Thymus (tissue), 11 donors: Measurements from ENCODE around the gene PRDM16. TPM values are rescaled to one million over a fixed set of nuclear protein-coding genes. Genes with fewer than 3 reads are reported as not detected.

Experiments
- DNase-seq, 9 donors: peaks; one replicate each; pipeline ENCODE4 v3.0.0-alpha.2; 2013; ENCODE audit warnings: low spot score in 9 of 9, low read depth in 6 of 9, missing footprints in 1 of 9
- H3K27ac ChIP-seq, 2 donors: one replicate each; pipeline ENCODE4 v1.5.1; 2013; ENCODE audit warnings: control low read depth in 1 of 2, low read depth in 1 of 2, low read length in 1 of 2, mild to moderate bottlenecking in 1 of 2, moderate library complexity in 1 of 2
- H3K27me3 ChIP-seq, 2 donors: one replicate each; pipeline ENCODE4 v1.5.1; 2013; ENCODE audit warnings: low read length in 1 of 2; ENCODE audit not compliant: control insufficient read depth in 2 of 2, insufficient read depth in 1 of 2
- H3K36me3 ChIP-seq, 2 donors: one replicate each; pipeline ENCODE4 v1.5.1; 2013; ENCODE audit warnings: low read length in 1 of 2, mild to moderate bottlenecking in 1 of 2, moderate library complexity in 1 of 2; ENCODE audit not compliant: control insufficient read depth in 2 of 2, insufficient read depth in 2 of 2
- H3K4me1 ChIP-seq, 2 donors: one replicate each; pipeline ENCODE4 v1.5.1; 2013; ENCODE audit warnings: low read length in 2 of 2; ENCODE audit not compliant: control insufficient read depth in 2 of 2, insufficient read depth in 2 of 2
- H3K4me3 ChIP-seq, 2 donors: one replicate each; pipeline ENCODE4 v1.5.1; 2013; ENCODE audit warnings: low read length in 2 of 2, control low read depth in 1 of 2, mild to moderate bottlenecking in 1 of 2
- H3K9me3 ChIP-seq, 2 donors: one replicate each; pipeline ENCODE4 v1.5.1; 2013; ENCODE audit warnings: low read length in 1 of 2, mild to moderate bottlenecking in 1 of 2; ENCODE audit not compliant: control insufficient read depth in 2 of 2, insufficient read depth in 1 of 2
- WGBS: extraction: QIAGEN DNeasy Blood & Tissue Kit; methylation state at CpG from one replicate; pipeline ENCODE4 v1.1.7; 2013; 5-methylcytosine and 5-hydroxymethylcytosine counted together
- polyA plus RNA-seq: library from polyadenylated mRNA; stranded (reverse); fragments of 200-250 nt; gene quantifications from one replicate; pipeline ENCODE4 v1.2.3, GENCODE V29; 2013
- total RNA-seq: library from RNA; stranded (reverse); fragments of 120-200 nt; gene quantifications from one replicate; pipeline ENCODE4 v1.2.4, GENCODE V29; 2013
- donor health status: healthy.

Gene PRDM16
- total and polyA plus RNA-seq, 2 donors: 0.09 to 0.55 TPM

DNA sequence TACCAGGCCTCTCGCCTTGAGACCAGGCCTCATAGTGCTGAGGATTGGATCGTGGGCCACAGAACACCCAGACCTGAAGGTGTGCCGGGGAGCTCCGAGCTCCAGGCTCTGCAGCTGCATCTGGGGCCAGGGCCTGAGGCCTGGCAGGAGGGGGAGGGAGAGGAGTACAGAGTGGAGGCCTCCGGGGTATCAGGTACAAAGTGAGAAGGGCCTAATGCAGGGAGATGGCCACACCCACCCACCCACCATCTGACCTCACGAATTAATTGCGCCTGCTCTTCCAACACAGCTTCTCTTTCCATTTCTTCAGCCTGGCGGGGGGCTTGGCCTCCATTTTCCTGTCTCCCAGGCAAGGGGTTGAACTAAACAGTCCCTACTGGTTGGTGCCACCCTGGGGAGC, 286.1 kb downstream of the PRDM16 start:
- WGBS: 95% methylated on average over 8 of the region's 8 CpGs
- Histone ChIP-seq H3K4me3 (no peak overlapping the region), H3K4me1 (no peaks in the 10 kb centered on the region), H3K27me3 (peaks cover 0 to 6% of the 10 kb centered on the region in 2 donors), H3K9me3 (no peaks in the 10 kb centered on the region), H3K36me3 (no peaks in the 10 kb centered on the region), H3K27ac (no peak overlapping the region)
- DNase-seq: no peak

DNA sequence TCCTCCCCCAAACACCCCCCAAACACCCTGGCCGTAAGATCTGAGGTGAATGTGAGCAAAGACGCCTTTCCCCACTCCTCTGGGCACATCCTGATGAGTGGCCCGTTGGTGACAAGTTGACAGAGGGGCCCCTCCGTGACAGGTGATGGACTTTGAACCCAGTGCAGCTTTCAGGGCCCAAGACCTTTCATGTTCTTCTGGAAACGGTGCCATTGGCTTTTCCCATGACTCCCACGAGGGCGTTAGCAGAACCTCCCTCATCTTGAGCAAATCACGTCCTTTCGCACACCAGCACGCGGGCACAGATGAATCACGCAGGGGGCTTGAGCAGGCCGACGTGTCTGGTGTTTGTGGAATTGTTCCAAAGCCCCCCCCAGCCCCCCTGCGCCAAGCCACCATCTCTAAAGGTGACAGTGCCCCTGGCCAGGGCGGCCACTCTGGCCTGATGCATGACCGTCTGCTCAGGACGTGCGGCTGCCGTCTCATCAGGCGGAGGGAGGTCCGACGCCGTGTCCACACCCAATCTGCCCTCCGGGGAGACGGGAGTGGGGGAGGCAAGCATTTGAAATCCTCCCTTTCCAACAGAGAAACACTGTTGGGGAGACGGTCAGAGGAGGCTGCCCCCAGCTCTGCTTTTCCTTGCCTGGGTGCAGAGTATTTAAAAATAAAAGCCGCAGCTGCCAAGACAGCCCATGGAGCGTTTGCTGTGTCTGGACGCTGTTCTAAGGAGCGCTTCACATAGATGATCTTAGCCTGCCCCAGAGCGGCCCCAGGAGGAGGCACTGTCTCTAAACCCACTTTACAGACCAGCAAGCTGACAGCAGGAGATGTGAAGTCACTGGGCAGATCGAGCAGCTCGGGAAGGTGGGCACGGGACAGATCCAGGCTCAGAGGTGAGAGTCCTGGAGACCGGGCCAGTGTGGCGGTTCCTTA, 287.2 kb downstream of the PRDM16 start:
- 93% methylated on average over 37 of the region's 37 CpGs for WGBS
- Histone ChIP-seq H3K4me3 (no peak overlapping the region), H3K36me3 (no peaks in the 10 kb centered on the region), H3K27me3 (peaks cover 0 to 2% of the 10 kb centered on the region in 2 donors), H3K27ac (no peak overlapping the region), H3K9me3 (no peaks in the 10 kb centered on the region), H3K4me1 (no peaks in the 10 kb centered on the region)
- no peak for DNase-seq

DNA sequence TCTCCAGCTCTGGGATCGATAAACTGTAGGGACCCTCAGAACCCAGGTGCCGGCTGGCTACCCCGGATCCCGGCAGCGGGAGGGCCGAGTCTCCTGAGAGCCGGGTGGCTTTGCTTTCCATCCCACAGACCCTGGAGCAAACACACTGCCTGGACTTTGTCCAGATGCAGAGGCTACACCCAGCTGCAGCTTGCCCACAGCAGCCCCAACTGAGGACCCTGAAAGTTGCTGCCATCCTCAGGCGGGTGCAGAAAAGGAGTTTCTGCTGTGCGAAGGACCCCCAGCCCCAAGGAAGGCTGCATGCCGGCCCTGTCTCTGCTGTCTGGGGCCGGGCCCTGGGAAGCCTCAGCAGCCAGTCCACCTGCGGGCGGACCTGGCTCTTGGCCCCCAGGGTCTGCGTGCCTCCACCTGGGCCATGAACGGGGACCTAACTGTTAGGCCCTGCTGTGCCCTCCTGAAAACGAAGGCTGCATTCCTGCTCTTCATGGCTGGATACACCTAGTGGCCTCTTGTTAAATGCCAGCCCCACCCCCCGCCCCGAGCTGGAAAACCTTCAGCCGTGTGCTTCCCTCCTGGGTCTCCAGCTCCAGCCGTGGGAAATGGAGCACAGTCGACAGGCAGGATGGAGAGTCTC, 287.9 kb downstream of the PRDM16 start:
- WGBS: 91% methylated on average over 21 of the region's 21 CpGs
- peaks cover 0 to 2% of the 10 kb centered on the region in 2 donors for H3K27me3 ChIP-seq
- no peak overlapping the region for H3K4me3 ChIP-seq
- H3K4me1 ChIP-seq: no peaks in the 10 kb centered on the region
- DNase-seq: no peak
- no peaks in the 10 kb centered on the region for H3K36me3 ChIP-seq
- H3K9me3 ChIP-seq: no peaks in the 10 kb centered on the region
- H3K27ac ChIP-seq: no peak overlapping the region

DNA sequence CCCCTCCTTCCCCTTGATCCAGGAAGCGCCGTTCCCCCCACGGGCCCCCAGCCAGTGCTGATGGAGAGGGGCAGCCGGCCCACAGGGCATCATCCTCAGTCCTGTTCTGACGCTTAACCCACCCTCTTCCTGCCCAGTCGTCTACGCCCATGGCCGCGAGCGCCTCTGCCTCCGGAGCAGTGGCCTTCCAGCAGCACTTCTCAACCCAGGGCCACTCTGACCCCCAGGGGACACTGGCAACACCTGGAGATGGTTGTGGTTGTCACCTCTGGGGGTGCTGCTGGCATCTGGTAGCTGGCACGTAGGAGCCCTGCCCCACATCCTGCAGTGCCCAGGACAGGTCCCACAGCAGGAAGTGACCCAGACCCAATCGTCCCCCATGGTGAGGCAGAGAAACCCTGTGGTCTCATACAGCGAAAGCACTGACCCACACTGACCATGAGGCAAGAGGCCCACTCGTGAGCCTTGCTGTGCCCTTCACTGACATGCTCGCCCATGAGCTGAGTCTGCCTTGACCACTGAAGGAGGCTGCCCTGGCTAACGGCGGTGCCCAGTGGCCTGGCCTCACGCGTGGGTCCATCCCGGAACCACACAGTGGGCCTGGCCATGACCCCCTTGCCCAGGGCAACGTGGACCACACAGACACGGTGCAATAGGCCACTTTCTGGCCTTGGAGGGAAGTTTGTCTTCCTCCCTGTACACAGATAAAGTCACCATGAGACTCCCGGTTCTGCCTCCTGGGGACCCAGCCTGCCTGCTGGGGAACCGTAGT, 288.7 kb downstream of the PRDM16 start:
- Histone ChIP-seq H3K4me3 (no peak overlapping the region), H3K27me3 (peaks cover 0 to 2% of the 10 kb centered on the region in 2 donors), H3K4me1 (no peaks in the 10 kb centered on the region), H3K27ac (no peak overlapping the region), H3K36me3 (no peaks in the 10 kb centered on the region), H3K9me3 (no peaks in the 10 kb centered on the region)
- 83% methylated on average over 25 of the region's 25 CpGs for WGBS
- DNase-seq: no peak

DNA sequence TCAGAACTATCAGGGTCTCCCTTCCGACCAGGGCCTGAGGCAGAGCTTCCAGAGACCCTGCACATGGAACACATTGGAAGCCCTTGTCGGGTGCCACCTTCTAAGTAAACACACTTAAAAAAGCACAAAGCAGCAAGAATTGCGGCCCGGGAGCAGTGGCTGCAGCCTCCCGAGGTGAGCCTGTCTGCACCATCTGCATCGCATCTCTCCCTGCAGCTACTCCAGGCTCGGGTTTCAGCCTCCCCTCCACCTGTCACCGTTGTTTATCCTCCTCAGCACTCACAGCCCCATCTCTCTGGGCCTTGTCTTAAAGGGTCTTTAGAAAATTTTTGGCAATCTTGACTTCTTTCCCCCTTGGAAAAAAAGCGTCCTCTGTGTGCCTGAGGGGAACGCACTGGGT, 290.3 kb downstream of the PRDM16 start:
- Histone ChIP-seq H3K27ac (no peak overlapping the region), H3K4me1 (no peaks in the 10 kb centered on the region)
- 89% methylated on average over 10 of the region's 10 CpGs for WGBS

DNA sequence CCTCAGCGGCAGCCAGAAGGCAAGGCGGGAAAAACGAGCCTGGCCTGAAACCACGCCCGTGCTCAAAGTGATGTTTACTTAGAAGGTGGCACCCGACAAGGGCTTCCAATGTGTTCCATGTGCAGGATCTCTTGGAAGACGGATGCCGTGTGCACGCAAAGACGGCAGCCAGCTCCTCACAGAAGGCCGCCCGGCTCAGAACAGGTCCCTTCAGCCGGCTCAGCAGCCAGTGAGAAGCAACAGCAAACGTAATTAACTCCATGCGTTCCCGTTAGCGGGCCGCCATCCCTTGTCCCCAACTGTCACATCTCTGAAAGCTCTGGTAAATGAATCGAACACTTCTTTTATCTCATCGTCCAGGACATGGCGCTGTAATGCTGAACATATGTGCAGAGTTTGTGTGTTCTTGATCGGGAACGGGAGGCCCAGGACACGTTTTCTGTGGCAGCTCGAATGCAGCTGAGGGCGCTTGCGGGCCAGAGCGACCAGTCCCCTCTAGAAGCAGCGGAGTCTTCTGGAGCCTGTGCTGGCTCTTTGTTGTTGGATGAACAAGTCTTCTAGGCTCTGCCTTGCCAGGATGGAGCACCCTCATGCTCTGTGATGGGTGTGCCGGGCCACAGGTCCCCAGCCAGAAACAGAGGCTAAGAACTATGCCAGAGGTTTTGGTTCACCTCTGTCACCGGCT, 290.9 kb downstream of the PRDM16 start:
- DNase-seq: no peak
- 95% methylated on average over 31 of the region's 31 CpGs for WGBS
- Histone ChIP-seq H3K9me3 (no peaks in the 10 kb centered on the region), H3K4me3 (no peak overlapping the region), H3K36me3 (no peaks in the 10 kb centered on the region), H3K4me1 (peaks cover 0 to 2% of the 10 kb centered on the region in 2 donors), H3K27me3 (peaks cover 0 to 2% of the 10 kb centered on the region in 2 donors), H3K27ac (no peak overlapping the region)

More for the DNA sequence above, 290.3 kb downstream of the PRDM16 start:
- Histone ChIP-seq H3K27me3 (peaks cover 0 to 2% of the 10 kb centered on the region in 2 donors), H3K36me3 (no peaks in the 10 kb centered on the region), H3K4me3 (no peak overlapping the region), H3K9me3 (no peaks in the 10 kb centered on the region)
- no peak for DNase-seq

DNA sequence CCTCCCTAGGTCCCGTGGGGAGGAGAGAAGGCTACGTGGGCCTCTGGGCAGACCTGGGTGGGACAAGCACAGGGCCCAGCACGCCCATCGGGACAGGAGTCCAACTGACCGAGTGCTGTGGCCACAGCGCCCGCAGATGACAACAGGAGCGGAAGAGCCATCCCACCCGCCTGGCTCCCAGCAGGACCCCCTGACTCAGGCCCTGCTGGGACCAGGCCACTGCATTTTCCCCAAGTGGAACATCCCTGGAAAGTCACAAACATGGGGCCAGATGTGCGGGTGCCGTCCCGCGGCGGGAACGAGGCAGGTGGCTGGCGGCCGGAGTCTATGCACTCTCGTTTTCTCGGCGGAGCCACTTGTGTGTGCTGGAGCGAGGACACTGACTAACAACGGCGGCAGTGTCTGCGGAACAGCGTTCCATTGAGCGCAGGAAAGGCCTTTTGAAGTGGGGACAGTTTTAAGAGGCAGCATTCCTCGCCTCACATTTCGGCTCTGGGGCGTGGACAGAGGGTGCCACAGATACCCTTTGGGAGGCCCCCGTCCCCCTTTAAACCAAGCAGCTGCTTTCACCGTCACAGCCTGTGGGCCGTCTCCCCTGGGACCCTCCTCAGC, 291.7 kb downstream of the PRDM16 start:
- Histone ChIP-seq H3K27me3 (peaks cover 0 to 4% of the 10 kb centered on the region in 2 donors), H3K36me3 (no peaks in the 10 kb centered on the region), H3K27ac (no peak overlapping the region), H3K4me3 (no peak overlapping the region), H3K4me1 (peaks cover 3 to 9% of the 10 kb centered on the region in 2 donors), H3K9me3 (no peaks in the 10 kb centered on the region)
- no peak for DNase-seq
- WGBS: 96% methylated on average over 32 of the region's 32 CpGs

DNA sequence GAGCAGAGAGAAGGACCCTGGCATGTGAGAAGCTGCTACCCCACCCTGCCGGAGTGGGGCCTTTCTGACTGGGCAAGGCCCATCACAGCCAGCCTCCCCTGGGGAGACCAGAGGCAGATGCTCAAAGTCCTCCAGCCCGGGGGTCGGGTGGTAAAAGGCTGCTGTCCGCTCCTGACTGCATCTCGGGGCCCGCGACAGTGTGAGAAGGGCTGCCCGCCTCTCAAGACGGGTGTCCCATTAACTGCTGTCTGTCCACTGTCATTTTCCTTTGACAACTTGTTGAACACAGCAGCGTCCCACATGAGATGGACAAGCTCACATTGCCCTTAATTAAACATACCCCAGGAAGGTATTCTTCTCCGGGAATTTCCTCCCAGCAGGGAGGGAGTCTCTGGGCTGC, 294.0 kb downstream of the PRDM16 start:
- 92% methylated on average over 11 of the region's 11 CpGs for WGBS
- no peaks in the 10 kb centered on the region for H3K9me3 ChIP-seq
- peaks cover 3 to 14% of the 10 kb centered on the region in 2 donors for H3K4me1 ChIP-seq
- no peak overlapping the region for H3K27ac ChIP-seq
- peaks cover 0 to 8% of the 10 kb centered on the region in 2 donors for H3K27me3 ChIP-seq
- no peak for DNase-seq
- H3K4me3 ChIP-seq: no peak overlapping the region
- H3K36me3 ChIP-seq: no peaks in the 10 kb centered on the region
